ENCODE measurements around the gene DNALI1. TPM values are rescaled to one million over a fixed set of nuclear protein-coding genes. Genes with fewer than 3 reads are reported as not detected.

DNALI1 gene
- total and polyA plus RNA-seq, 2 of the 4 experiments (the other 2 are of a cell fraction), result 9.1 to 10.1 TPM

DNA sequence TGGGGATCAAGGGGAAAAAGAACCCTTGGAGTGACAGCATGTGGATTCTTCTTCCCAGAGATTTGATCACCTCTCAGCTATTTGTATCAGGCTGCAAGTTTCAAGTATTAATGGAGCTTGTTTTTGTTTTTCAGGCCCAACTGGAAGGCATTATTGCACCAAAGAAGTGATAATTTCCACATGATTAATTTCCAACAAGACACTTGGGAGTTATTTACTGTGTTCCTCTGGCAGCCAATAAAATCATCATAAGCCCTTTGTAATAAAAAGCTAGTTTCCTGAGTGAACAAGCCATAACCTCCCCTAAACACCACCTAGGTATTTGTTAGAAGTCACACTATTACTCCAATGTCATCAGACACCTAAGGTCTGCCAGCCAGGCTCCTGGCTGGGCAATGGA is 8.2 kb downstream of the DNALI1 start:
- H3K4ac ChIP-seq (ENCODE audit: low read depth, low read length), result no peak overlapping the region
- dilution Hi-C loops (cut with HindIII; ENCODE audit: low sequenced_read_pairs, unreplicated experiment), result no loop called here
- H3K56ac ChIP-seq (ENCODE audit: extremely low read depth, insufficient read depth, low read length), result no peak overlapping the region
- no peak overlapping the region for H2BK5ac ChIP-seq (ENCODE audit: low read depth, low read length, poor library complexity, severe bottlenecking)
- ChIA-PET POLR2A (ENCODE audit: unreplicated experiment) (no interaction called here), CTCF (no interaction called here)
- H2AFZ ChIP-seq (replicated peaks; ENCODE audit: low read length, poor library complexity), result no peak overlapping the region
- no peak overlapping the region for H3K23ac ChIP-seq (ENCODE audit: low read depth, low read length)
- no peak for TF ChIP-seq NFE2L2 (IDR thresholded peaks at IDR 0.05; ENCODE audit: low read depth, low read length)
- no peak for TF ChIP-seq MAZ (IDR thresholded peaks at IDR 0.05; ENCODE audit: borderline replicate concordance, low read depth, low read length)
- ATAC-seq (ENCODE audit: low read depth), result no peak
- no TSS peak for BruUV-seq (replicated peaks)
- no peak overlapping the region for H4K8ac ChIP-seq (ENCODE audit: low read depth in 2 of 2, low read length in 2 of 2)
- no peak overlapping the region for H2BK20ac ChIP-seq (ENCODE audit: low read depth, low read length)
- no peak for DNase-seq
- no peak overlapping the region for H2BK15ac ChIP-seq (ENCODE audit: low read depth, low read length)
- H3K4me2 ChIP-seq (ENCODE audit: low read depth, low read length), result no peak overlapping the region
- in situ Hi-C loops (cut with MboI; ENCODE audit: low sequenced_read_pairs), result no loop called here
- no peaks in the 10 kb centered on the region for H3K27me3 ChIP-seq (ENCODE audit: control insufficient read depth, insufficient read depth, low read length)
- H3K9me3 ChIP-seq (ENCODE audit: control insufficient read depth, insufficient read depth, low read length), result no peaks in the 10 kb centered on the region
- H2AK5ac ChIP-seq (ENCODE audit: low read depth, low read length), result no peak overlapping the region
- intact Hi-C loops (cut with micrococcal nuclease), result no loop called here
- no peak overlapping the region for H3K14ac ChIP-seq (replicated peaks; ENCODE audit: low read depth, low read length)
- no peak overlapping the region for H3K9ac ChIP-seq (ENCODE audit: low read depth, low read length)
- no peaks in the 10 kb centered on the region for H3K4me1 ChIP-seq (ENCODE audit: control insufficient read depth, insufficient read depth, low read length)
- no peak overlapping the region for H3K27ac ChIP-seq (ENCODE audit: insufficient read depth, low read length)
- no peak overlapping the region for H2BK120ac ChIP-seq (ENCODE audit: low read depth, low read length)
- peaks cover 40% of the 10 kb centered on the region for H3K36me3 ChIP-seq (ENCODE audit: control insufficient read depth, insufficient read depth, low read length)
- H3K79me1 ChIP-seq (ENCODE audit: low read depth in 1 of 2, low read length in 2 of 2), result peaks cover 7 to 9% of the 10 kb centered on the region in 2 experiments; a peak in 2 of 4 replicates
- no peak overlapping the region for H4K5ac ChIP-seq (ENCODE audit: low read depth, low read length)
- H3K9me1 ChIP-seq (ENCODE audit: insufficient read depth, low read length), result no peaks in the 10 kb centered on the region
- no peaks in the 10 kb centered on the region; the same call in 1 of the 2 replicates for H4K20me1 ChIP-seq (ENCODE audit: insufficient read depth, low read length)
- H3K4me3 ChIP-seq (ENCODE audit: insufficient read depth, low read depth, low read length), result no peak overlapping the region
- no peak overlapping the region for H4K91ac ChIP-seq (ENCODE audit: insufficient read depth, low read depth, low read length)
- no peak overlapping the region for H2AK9ac ChIP-seq (replicated peaks; ENCODE audit: low read depth, low read length, poor library complexity)
- no peak overlapping the region for H3K18ac ChIP-seq (ENCODE audit: low read depth, low read length)

Measured in IMR-90 (cell line).